Nephron (organoid): ENCODE results near the gene CEBPA.
A peak's percentile ranks its signal among the peaks of the same experiment; 100 is the strongest.

Experiments
- H3K27ac Mint-ChIP-seq, 3 experiments: 2 replicates each; pipeline ENCODE4 v1.8.0; 2020; ENCODE audit warnings: mixed read lengths in 3 of 3, mild to moderate bottlenecking in 2 of 3, moderate library complexity in 1 of 3
- H3K27me3 Mint-ChIP-seq: 2 replicates; pipeline ENCODE4 v1.8.0; 2021; ENCODE audit warnings: low read depth, mild to moderate bottlenecking, moderate library complexity, mixed read lengths
- H3K36me3 Mint-ChIP-seq: 2 replicates; pipeline ENCODE4 v1.8.0; 2020; ENCODE audit warnings: low read depth, mixed read lengths
- H3K4me1 Mint-ChIP-seq: 2 replicates; pipeline ENCODE4 v1.8.0; 2020; ENCODE audit warnings: mixed read lengths
- H3K4me3 Mint-ChIP-seq, 3 experiments: 2 replicates each; pipeline ENCODE4 v1.8.0; 2020; ENCODE audit warnings: mild to moderate bottlenecking in 3 of 3, mixed read lengths in 3 of 3, moderate library complexity in 2 of 3
- H3K9me3 Mint-ChIP-seq: 2 replicates; pipeline ENCODE4 v1.8.0; 2020; ENCODE audit warnings: mixed read lengths
- CTCF ChIP-seq, 3 experiments: fragments of 200-600 bp; sonication (generic); IDR thresholded peaks; one replicate each; pipeline ENCODE4 v1.5.0; 2021; ENCODE audit warnings: antibody characterized with exemption in 3 of 3; ENCODE audit not compliant: unreplicated experiment in 3 of 3

Gene CEBPA

GRCh38 chr19:33309826-33310225 lies 7.5 kb upstream of the CEBPA start:
- Mint-ChIP-seq H3K9me3 (no peaks in the 10 kb centered on the region), H3K36me3 (no peaks in the 10 kb centered on the region), H3K27me3 (peaks cover 31% of the 10 kb centered on the region), H3K27ac (no peak overlapping the region), H3K4me1 (peaks cover 7% of the 10 kb centered on the region), H3K4me3 (no peak overlapping the region)
- TF ChIP-seq CTCF (IDR thresholded peaks at IDR 0.05; ENCODE audit: unreplicated experiment in 3 of 3): no peak

- no peak for TF ChIP-seq CTCF (IDR thresholded peaks at IDR 0.05; ENCODE audit: unreplicated experiment in 3 of 3)
- no peak overlapping the region for H3K27ac Mint-ChIP-seq
- H3K4me3 Mint-ChIP-seq: peak overlapping the region in 1 of 3 experiments; percentile 21
Measured at GRCh38 chr19:33306853-33307792, 4.8 kb upstream of the CEBPA start.

GRCh38 chr19:33306191-33306590 lies 3.9 kb upstream of the CEBPA start:
- H3K4me3 Mint-ChIP-seq: peak overlapping the region in 2 of 3 experiments; percentile 1 to 27
- TF ChIP-seq CTCF (IDR thresholded peaks at IDR 0.05; ENCODE audit: unreplicated experiment in 3 of 3): no peak
- peaks cover 19% of the 10 kb centered on the region for H3K4me1 Mint-ChIP-seq
- peaks cover 37% of the 10 kb centered on the region for H3K27me3 Mint-ChIP-seq
- H3K27ac Mint-ChIP-seq: no peak overlapping the region
- no peaks in the 10 kb centered on the region for H3K9me3 Mint-ChIP-seq
- H3K36me3 Mint-ChIP-seq: no peaks in the 10 kb centered on the region

More at GRCh38 chr19:33306853-33307792, 4.8 kb upstream of the CEBPA start:
- Mint-ChIP-seq H3K27me3 (peaks cover 34% of the 10 kb centered on the region), H3K36me3 (no peaks in the 10 kb centered on the region), H3K4me1 (peaks cover 19% of the 10 kb centered on the region), H3K9me3 (no peaks in the 10 kb centered on the region)

GRCh38 chr19:33304760-33305647 lies 2.7 kb upstream of the CEBPA start:
- Mint-ChIP-seq H3K27ac (peak overlapping the region in 1 of 3 experiments; percentile 69), H3K36me3 (no peaks in the 10 kb centered on the region), H3K4me3 (peak overlapping the region; percentile 53 to 81 (median 75)), H3K4me1 (peaks cover 20% of the 10 kb centered on the region), H3K27me3 (peaks cover 39% of the 10 kb centered on the region), H3K9me3 (no peaks in the 10 kb centered on the region)
- no peak for TF ChIP-seq CTCF (IDR thresholded peaks at IDR 0.05; ENCODE audit: unreplicated experiment in 3 of 3)

- H3K9me3 Mint-ChIP-seq: no peaks in the 10 kb centered on the region
Measured at GRCh38 chr19:33304371-33304759, 2.0 kb upstream of the CEBPA start.

More at GRCh38 chr19:33304371-33304759, 2.0 kb upstream of the CEBPA start:
- Mint-ChIP-seq H3K36me3 (no peaks in the 10 kb centered on the region), H3K4me1 (peaks cover 26% of the 10 kb centered on the region), H3K27me3 (peaks cover 46% of the 10 kb centered on the region), H3K4me3 (peak overlapping the region; percentile 75 to 81 (median 79)), H3K27ac (peak overlapping the region; percentile 17 to 69 (median 35))
- TF ChIP-seq CTCF (IDR thresholded peaks at IDR 0.05; ENCODE audit: unreplicated experiment in 3 of 3): no peak
